Aorta (tissue), 5 donors: ENCODE data around the gene HRC. TPM values are rescaled to one million over a fixed set of nuclear protein-coding genes. Genes with fewer than 3 reads are reported as not detected.

ENCODE experiments used
- ATAC-seq: fragments of 200-7000 bp; cut with Tn5 transposase; one replicate; pipeline ENCODE4 v1.9.1; 2022; ENCODE audit warnings: moderate library complexity; ENCODE audit not compliant: low FRiP score
- DNase-seq, 2 donors: peaks; one replicate each; pipeline ENCODE4 v3.0.0-alpha.2; 2020
- H3K27ac ChIP-seq, 2 donors: one replicate each; pipeline ENCODE4 v1.5.1; 2013; ENCODE audit warnings: low read length in 2 of 2, mild to moderate bottlenecking in 2 of 2, moderate library complexity in 2 of 2, control low read depth in 1 of 2, inconsistent platforms in 1 of 2, low read depth in 1 of 2
- H3K27me3 ChIP-seq, 2 donors: one replicate each; pipeline ENCODE4 v1.6.1; 2013; ENCODE audit warnings: control low read depth in 1 of 2, low read length in 1 of 2, mild to moderate bottlenecking in 1 of 2, moderate library complexity in 1 of 2; ENCODE audit not compliant: insufficient read depth in 2 of 2, control insufficient read depth in 1 of 2
- H3K36me3 ChIP-seq, 2 donors: one replicate each; pipeline ENCODE4 v1.6.1; 2013; ENCODE audit warnings: control low read depth in 1 of 2, low read length in 1 of 2, mild to moderate bottlenecking in 1 of 2; ENCODE audit not compliant: insufficient read depth in 2 of 2, control insufficient read depth in 1 of 2
- H3K4me1 ChIP-seq, 2 donors: one replicate each; pipeline ENCODE4 v1.6.1; 2013; ENCODE audit warnings: low read length in 2 of 2, control low read depth in 1 of 2, mild to moderate bottlenecking in 1 of 2, moderate library complexity in 1 of 2; ENCODE audit not compliant: insufficient read depth in 2 of 2, control insufficient read depth in 1 of 2
- H3K4me3 ChIP-seq, 2 donors: one replicate each; pipeline ENCODE4 v1.5.1; 2013; ENCODE audit warnings: low read length in 2 of 2, control low read depth in 1 of 2, mild to moderate bottlenecking in 1 of 2
- H3K9me3 ChIP-seq: one replicate; pipeline ENCODE4 v1.6.1; 2013; ENCODE audit warnings: mild to moderate bottlenecking, low read length; ENCODE audit not compliant: control insufficient read depth
- WGBS, 2 donors: extraction: QIAGEN DNeasy Blood & Tissue Kit; methylation state at CpG; one replicate each; pipeline ENCODE4 v1.1.7; 2013; 5-methylcytosine and 5-hydroxymethylcytosine counted together
- intact Hi-C, 2 donors: fragments of 100-400 bp; cut with DNase I; formaldehyde crosslinking; loops; one replicate each; pipeline versions ENCODE4 v1.14.2 to v1.15.0; 2022
- polyA plus RNA-seq, 2 donors: library from polyadenylated mRNA; stranded (reverse); fragments of 200-250 nt; gene quantifications; one replicate each; pipeline ENCODE4 v1.2.3, GENCODE V29; 2013
- total RNA-seq, 2 donors: library from RNA; stranded (reverse); fragmentation: NEBNext Ultra II Directional; extraction: Animal tissue kit (Norgen Biotek cat#: 25700); gene quantifications; one replicate each; pipeline ENCODE4 v1.2.1, GENCODE V29; 2021
- donor health status: healthy with polysubstance abuse.
- donor health status: Bipolar disorder and iron deficiency.
- donor health status: DM: no; HTN: no; CAD: no.
- donor health status: DM: no; HTN: no; CAD: no.
- donor health status: DM: yes; HTN: yes; CAD: no.

HRC gene
- total and polyA plus RNA-seq, 4 donors: 0.74 to 9.3 (median 3.7) TPM

- no peaks in the 10 kb centered on the region for H3K27me3 ChIP-seq
- H3K4me1 ChIP-seq: peaks cover 0 to 2% of the 10 kb centered on the region in 2 donors
- 54 to 68% methylated on average over 1 of the region's 1 CpG for WGBS, 2 donors
- H3K4me3 ChIP-seq: no peak overlapping the region
- ATAC-seq (no peak), DNase-seq (peak in 1 of 2 donors; percentile 67)
- intact Hi-C loops: loop anchor here in 1 of 2 donors (5.0 kb wide), 1 partner anchor 36 kb away; no protein-coding TSS in a partner anchor
- no peaks in the 10 kb centered on the region for H3K9me3 ChIP-seq
- H3K27ac ChIP-seq: no peak overlapping the region
- no peaks in the 10 kb centered on the region for H3K36me3 ChIP-seq
These were observed 38.7 kb downstream of the HRC start for GRCh38 chr19:49116544-49116943.

- 5 to 6% methylated on average over 65 to 68 of the region's 68 CpGs for WGBS, 2 donors
- peak overlapping the region; percentile 80 to 81 for H3K4me3 ChIP-seq
- H3K9me3 ChIP-seq: no peaks in the 10 kb centered on the region
- peaks cover 0 to 2% of the 10 kb centered on the region in 2 donors for H3K4me1 ChIP-seq
- intact Hi-C loops: loop anchor here in 1 of 2 donors (5.0 kb wide), 1 partner anchor 38 kb away; no protein-coding TSS in a partner anchor
- no peaks in the 10 kb centered on the region for H3K36me3 ChIP-seq
- peak overlapping the region in 1 of 2 donors; percentile 23 for H3K27ac ChIP-seq
- DNase-seq (peak; percentile 86 to 90), ATAC-seq (peak; percentile 37)
- no peaks in the 10 kb centered on the region for H3K27me3 ChIP-seq
These were observed 40.4 kb downstream of the HRC start for GRCh38 chr19:49114630-49115363.

GRCh38 chr19:49113762-49114629 is 41.2 kb downstream of the HRC start, which contains the start of gene LIN7B:
Gene LIN7B, plus strand, starts transcription at chr19:49114370. Its CDS starts 35 bp downstream, at chr19:49114405.
- Histone ChIP-seq H3K9me3 (no peaks in the 10 kb centered on the region), H3K27me3 (no peaks in the 10 kb centered on the region), H3K36me3 (no peaks in the 10 kb centered on the region), H3K4me3 (peak within 1 kb of the TSS; percentile 80 to 81), H3K4me1 (peaks cover 0 to 2% of the 10 kb centered on the region in 2 donors), H3K27ac (peak within 1 kb of the TSS in 1 of 2 donors; percentile 23)
- ATAC-seq: peak; percentile 79
- DNase-seq: peak; percentile 74 to 87
- WGBS, 2 donors: 2% methylated on average over 32 to 66 of the region's 66 CpGs
- intact Hi-C loops: no loop called here

GRCh38 chr19:49111218-49111998 is 43.8 kb downstream of the HRC start:
- no peak overlapping the region for H3K27ac ChIP-seq
- WGBS, 2 donors: 72 to 76% methylated on average over 11 of the region's 11 CpGs

GRCh38 chr19:49110567-49110966 is 44.6 kb downstream of the HRC start:
- no peak overlapping the region for H3K27ac ChIP-seq

More at GRCh38 chr19:49111218-49111998, 43.8 kb downstream of the HRC start:
- Histone ChIP-seq H3K27me3 (no peaks in the 10 kb centered on the region), H3K4me3 (no peak overlapping the region), H3K9me3 (no peaks in the 10 kb centered on the region), H3K4me1 (peaks cover 0 to 2% of the 10 kb centered on the region in 2 donors), H3K36me3 (peaks cover 0 to 3% of the 10 kb centered on the region in 2 donors)
- ATAC-seq (no peak), DNase-seq (no peak)
- intact Hi-C loops: no loop called here

GRCh38 chr19:49109569-49110233 is 45.5 kb downstream of the HRC start:
- Histone ChIP-seq H3K36me3 (peaks cover 0 to 3% of the 10 kb centered on the region in 2 donors), H3K9me3 (no peaks in the 10 kb centered on the region), H3K4me1 (peaks cover 0 to 2% of the 10 kb centered on the region in 2 donors), H3K4me3 (no peak overlapping the region), H3K27ac (no peak overlapping the region), H3K27me3 (no peaks in the 10 kb centered on the region)
- 82 to 85% methylated on average over 8 of the region's 8 CpGs for WGBS, 2 donors
- DNase-seq (no peak), ATAC-seq (no peak)
- intact Hi-C loops: loop anchor here in 1 of 2 donors (5.0 kb wide), 1 partner anchor 38 kb away; no protein-coding TSS in a partner anchor

More at GRCh38 chr19:49110567-49110966, 44.6 kb downstream of the HRC start:
- WGBS, 2 donors: 0 to 3% methylated on average over 3 of the region's 3 CpGs
- no peak overlapping the region for H3K4me3 ChIP-seq
- DNase-seq (no peak), ATAC-seq (no peak)
- H3K36me3 ChIP-seq: peaks cover 0 to 3% of the 10 kb centered on the region in 2 donors
- no peaks in the 10 kb centered on the region for H3K9me3 ChIP-seq
- intact Hi-C loops: no loop called here
- no peaks in the 10 kb centered on the region for H3K27me3 ChIP-seq
- H3K4me1 ChIP-seq: peaks cover 0 to 2% of the 10 kb centered on the region in 2 donors

GRCh38 chr19:49109051-49109450 is 46.1 kb downstream of the HRC start:
- intact Hi-C loops: loop anchor here in 1 of 2 donors (5.0 kb wide), 1 partner anchor 38 kb away; no protein-coding TSS in a partner anchor
- H3K27ac ChIP-seq: no peak overlapping the region
- no peak for DNase-seq
- peaks cover 0 to 3% of the 10 kb centered on the region in 2 donors for H3K36me3 ChIP-seq
- ATAC-seq: no peak
- H3K4me1 ChIP-seq: peaks cover 0 to 2% of the 10 kb centered on the region in 2 donors
- WGBS, 2 donors: 71 to 78% methylated on average over 5 of the region's 5 CpGs
- H3K27me3 ChIP-seq: no peaks in the 10 kb centered on the region
- H3K4me3 ChIP-seq: no peak overlapping the region
- H3K9me3 ChIP-seq: no peaks in the 10 kb centered on the region
